Activated naive CD8-positive, alpha-beta T cell treated with anti-CD3 and anti-CD28 coated beads, Interleukin-2, amount 50 U/mL, for 24 hours (primary cell): Measurements from ENCODE around the gene C1QTNF3.
"Not testable (repeated sequence)": the region's sequence is repeated elsewhere in the genome, so short reads cannot be mapped to it uniquely, and the experiment has no call there.

ENCODE experiments used
- ATAC-seq: fragments of 150-1000 bp; cut with Tn5 transposase; one replicate; pipeline ENCODE4 v1.10.0; 2021
- DNase-seq: peaks from one replicate; pipeline ENCODE4 v3.0.0; 2021
- H3K27ac Mint-ChIP-seq: one replicate; pipeline ENCODE4 v1.8.0; 2021; ENCODE audit warnings: mild to moderate bottlenecking, mixed read lengths
- H3K27me3 Mint-ChIP-seq: one replicate; pipeline ENCODE4 v1.8.0; 2021; ENCODE audit warnings: mixed read lengths
- H3K36me3 Mint-ChIP-seq: one replicate; pipeline ENCODE4 v1.8.0; 2021; ENCODE audit warnings: low read depth, mixed read lengths
- H3K4me1 Mint-ChIP-seq: one replicate; pipeline ENCODE4 v1.8.0; 2021; ENCODE audit warnings: mixed read lengths
- H3K4me3 Mint-ChIP-seq: one replicate; pipeline ENCODE4 v1.8.0; 2021; ENCODE audit warnings: mild to moderate bottlenecking, moderate library complexity, mixed read lengths
- H3K9me3 Mint-ChIP-seq: one replicate; pipeline ENCODE4 v1.8.0; 2021; ENCODE audit warnings: mixed read lengths

The C1QTNF3 gene, protein sequence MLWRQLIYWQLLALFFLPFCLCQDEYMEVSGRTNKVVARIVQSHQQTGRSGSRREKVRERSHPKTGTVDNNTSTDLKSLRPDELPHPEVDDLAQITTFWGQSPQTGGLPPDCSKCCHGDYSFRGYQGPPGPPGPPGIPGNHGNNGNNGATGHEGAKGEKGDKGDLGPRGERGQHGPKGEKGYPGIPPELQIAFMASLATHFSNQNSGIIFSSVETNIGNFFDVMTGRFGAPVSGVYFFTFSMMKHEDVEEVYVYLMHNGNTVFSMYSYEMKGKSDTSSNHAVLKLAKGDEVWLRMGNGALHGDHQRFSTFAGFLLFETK

DNA sequence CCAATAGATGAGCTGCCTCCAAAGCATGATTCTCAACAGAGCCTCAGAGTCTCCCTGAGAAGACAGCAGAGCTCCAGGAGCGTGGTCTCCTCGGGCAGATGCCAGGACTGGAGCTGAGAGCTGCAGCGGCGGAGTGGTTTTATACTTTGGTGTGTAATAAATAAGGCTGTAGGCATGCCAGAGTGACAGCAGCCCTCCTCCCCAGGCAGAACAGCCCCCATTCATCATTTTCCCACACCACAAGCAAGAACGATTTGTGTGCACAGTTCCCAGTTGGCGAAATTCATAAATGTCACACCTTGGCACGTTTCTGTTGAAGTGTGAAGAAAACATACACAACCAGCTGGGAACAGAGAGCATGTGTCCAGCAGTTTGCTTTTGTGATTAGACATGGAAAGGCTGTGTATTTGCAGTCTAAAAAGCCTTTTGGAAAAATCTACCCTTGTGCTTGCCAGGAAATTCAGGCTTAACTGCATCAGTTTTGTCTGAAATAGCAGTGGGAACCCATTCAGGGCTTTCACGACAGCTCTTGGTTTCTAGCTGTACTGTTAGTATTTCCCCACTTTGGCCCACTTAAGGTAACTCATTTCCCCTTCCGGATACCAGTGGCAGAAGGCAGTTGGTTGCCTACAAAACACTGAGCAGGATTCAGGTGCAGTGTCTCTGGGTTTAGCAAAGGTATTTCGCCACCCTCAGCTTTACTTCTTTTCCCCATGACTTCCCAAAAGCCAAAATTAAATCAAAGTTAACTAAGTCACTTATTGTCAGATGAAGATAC, at the start of gene C1QTNF3:
C1QTNF3 (minus strand) TSS at position 115 of the 778 bp plus-strand sequence; CDS start at position 27, 88 bp downstream.
- Mint-ChIP-seq H3K4me1 (peaks cover 3% of the 10 kb centered on the region), H3K27ac (no peak within 1 kb of the TSS), H3K4me3 (no peak within 1 kb of the TSS), H3K36me3 (no peaks in the 10 kb centered on the region), H3K27me3 (no peaks in the 10 kb centered on the region), H3K9me3 (no peaks in the 10 kb centered on the region)
- DNase-seq (no peak), ATAC-seq (no peak)

DNA sequence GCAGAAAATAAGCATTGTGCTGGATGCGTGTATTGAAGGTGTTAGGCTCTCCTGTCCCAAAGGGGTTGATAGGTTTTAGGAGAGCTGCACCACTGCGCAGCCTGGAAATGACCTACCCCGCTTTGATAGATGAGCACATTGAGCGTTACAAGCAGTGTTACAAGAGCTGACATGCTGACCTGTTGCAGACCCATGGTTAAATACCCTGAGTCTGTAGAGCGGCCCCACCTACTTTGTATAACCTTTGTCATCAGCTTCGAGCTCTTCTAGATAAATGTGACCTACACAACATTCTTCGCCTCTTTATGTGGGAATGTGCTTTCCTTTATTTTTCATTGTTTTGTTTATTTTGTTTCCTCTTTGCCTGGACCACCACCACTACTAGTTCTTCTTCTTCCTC, 48.0 kb upstream of the C1QTNF3 start:
- not testable (repeated sequence) for H3K27me3 Mint-ChIP-seq, H3K36me3 Mint-ChIP-seq, ATAC-seq, DNase-seq, H3K9me3 Mint-ChIP-seq, H3K4me1 Mint-ChIP-seq, H3K4me3 Mint-ChIP-seq, H3K27ac Mint-ChIP-seq

DNA sequence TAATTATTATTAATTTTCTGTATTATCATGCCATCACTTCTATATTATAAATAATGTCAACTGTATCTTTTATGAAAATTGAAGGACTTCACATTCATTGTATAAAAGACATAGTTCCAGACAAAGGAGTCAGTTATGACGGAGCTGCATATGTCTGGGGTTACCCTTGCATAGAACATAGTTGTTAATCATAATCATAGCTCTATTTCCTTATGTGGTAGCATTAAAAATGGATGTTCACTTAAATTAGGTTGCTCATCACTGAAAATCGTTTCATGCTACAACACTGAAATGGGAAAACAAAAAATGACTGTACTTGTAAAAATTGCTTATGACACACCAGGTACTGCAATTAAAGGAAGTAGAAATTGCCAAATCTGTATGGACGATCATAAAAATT, 46.8 kb upstream of the C1QTNF3 start:
- not testable (repeated sequence) for DNase-seq, H3K4me1 Mint-ChIP-seq

DNA sequence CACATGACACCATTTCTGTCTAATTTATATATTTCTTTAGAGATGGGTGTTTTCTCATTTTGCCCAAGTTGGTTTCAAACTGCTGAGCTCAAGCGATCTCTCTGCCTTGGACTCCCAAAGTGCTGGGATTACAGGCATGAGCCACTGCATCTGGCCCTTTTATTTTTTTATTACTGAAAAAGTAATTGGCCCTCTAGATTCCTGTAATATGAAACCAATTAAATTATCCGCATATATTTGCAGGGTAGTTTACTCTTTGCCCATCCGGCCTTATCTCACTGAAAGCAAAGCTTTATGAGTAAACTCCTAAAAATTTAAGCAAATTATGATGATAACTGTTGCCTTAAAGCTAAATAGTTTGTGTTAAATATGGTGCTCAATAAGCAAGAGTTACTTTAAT, 44.7 kb upstream of the C1QTNF3 start:
- not testable (repeated sequence) for DNase-seq, H3K36me3 Mint-ChIP-seq, H3K4me1 Mint-ChIP-seq, H3K9me3 Mint-ChIP-seq, H3K4me3 Mint-ChIP-seq, H3K27ac Mint-ChIP-seq, ATAC-seq, H3K27me3 Mint-ChIP-seq

More for the DNA sequence above, 46.8 kb upstream of the C1QTNF3 start:
- H3K36me3 Mint-ChIP-seq, H3K9me3 Mint-ChIP-seq, H3K4me3 Mint-ChIP-seq, H3K27me3 Mint-ChIP-seq, ATAC-seq, H3K27ac Mint-ChIP-seq: not testable (repeated sequence)

DNA sequence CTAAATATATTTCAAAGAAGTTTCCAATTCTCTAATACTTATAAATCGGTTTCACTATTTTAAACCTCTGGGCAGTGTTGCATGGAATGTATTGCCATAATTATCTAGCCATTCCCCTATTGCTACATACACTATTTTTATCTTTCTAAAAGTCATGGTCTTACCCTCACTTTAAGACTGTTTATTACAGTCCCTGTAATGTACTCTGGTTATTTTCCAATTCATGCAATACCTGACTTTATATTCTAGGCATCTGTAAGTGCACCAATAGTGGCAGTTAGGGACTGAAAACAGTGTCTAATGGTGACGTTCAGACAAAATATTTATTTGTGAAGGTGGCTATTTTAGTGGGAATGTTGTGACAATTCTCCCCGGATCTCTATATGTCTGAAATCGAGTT, 40.9 kb upstream of the C1QTNF3 start:
- not testable (repeated sequence) for DNase-seq, H3K36me3 Mint-ChIP-seq, ATAC-seq, H3K27ac Mint-ChIP-seq, H3K4me3 Mint-ChIP-seq, H3K27me3 Mint-ChIP-seq, H3K4me1 Mint-ChIP-seq, H3K9me3 Mint-ChIP-seq

DNA sequence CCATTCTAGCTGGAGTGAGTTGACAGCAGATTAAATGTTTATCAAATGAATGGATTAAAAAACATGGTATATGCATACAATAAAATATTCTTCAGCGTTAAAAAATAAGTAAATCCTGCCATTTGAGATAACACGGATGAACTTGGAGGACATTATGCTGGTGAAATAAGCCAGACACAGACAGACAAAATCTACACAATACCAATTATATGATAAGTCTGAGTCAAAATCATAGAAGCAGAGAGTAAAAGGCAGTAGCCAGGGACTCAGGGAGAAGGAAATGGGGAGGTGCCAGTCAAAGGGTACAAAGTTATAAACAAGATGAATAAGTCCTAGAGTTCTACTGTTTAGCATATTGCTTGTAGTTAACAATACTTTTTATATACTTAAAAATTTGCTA, 36.5 kb upstream of the C1QTNF3 start:
- not testable (repeated sequence) for ATAC-seq, H3K9me3 Mint-ChIP-seq

DNA sequence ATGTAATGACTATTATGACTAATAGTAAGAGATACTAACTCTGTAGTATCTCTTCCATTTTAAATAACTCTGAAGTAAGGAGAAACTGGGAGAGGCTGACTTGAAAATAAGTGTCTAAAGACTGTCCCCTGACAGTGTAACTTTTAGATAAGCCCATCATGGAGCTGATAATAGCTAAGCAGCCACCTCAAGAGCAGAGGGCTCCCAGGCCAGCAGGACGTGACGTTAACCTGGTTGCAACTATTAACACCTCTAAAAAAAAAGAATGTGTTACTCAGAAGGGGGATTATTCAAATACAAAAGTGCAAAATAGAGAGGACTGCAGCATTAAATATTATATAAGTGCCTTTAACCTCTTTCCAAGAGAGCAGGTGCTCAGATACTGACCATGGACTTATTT, 34.6 kb upstream of the C1QTNF3 start:
- not testable (repeated sequence) for DNase-seq, H3K27me3 Mint-ChIP-seq, H3K4me1 Mint-ChIP-seq, ATAC-seq, H3K36me3 Mint-ChIP-seq, H3K27ac Mint-ChIP-seq, H3K9me3 Mint-ChIP-seq, H3K4me3 Mint-ChIP-seq

More for the DNA sequence above, 36.5 kb upstream of the C1QTNF3 start:
- DNase-seq, H3K4me1 Mint-ChIP-seq, H3K4me3 Mint-ChIP-seq, H3K36me3 Mint-ChIP-seq, H3K27ac Mint-ChIP-seq, H3K27me3 Mint-ChIP-seq: not testable (repeated sequence)

DNA sequence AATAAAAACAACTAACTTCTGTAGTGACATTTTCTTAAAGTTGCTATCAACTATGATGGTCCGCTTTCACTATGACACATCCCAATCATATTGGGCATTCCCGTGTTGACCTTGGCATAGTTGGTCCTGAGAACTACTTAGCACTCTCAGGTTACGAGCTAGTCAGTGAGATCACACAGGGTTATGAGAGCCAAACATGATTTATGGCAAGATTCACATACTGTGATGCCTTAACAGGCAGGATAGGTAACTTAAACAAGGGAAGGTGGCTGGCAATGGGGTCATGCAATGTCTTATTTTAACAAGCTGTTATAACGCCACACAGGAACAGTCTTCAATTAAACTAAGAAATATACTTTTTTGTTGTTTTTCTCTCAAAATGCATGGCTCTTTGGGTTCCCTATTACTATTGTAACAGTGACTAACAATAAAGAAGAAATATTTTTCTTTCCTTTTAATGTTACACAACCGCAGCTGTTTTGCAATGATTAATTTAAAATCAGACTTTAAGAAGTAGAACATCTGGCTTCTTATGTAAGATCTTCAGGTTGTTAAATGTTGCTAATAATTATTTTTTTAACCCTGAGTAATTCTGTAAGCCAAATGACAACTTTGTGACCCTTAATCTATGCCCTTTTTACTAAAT, 33.8 kb upstream of the C1QTNF3 start:
- not testable (repeated sequence) for H3K9me3 Mint-ChIP-seq, DNase-seq, H3K4me1 Mint-ChIP-seq, H3K4me3 Mint-ChIP-seq, H3K36me3 Mint-ChIP-seq, H3K27me3 Mint-ChIP-seq, H3K27ac Mint-ChIP-seq, ATAC-seq

DNA sequence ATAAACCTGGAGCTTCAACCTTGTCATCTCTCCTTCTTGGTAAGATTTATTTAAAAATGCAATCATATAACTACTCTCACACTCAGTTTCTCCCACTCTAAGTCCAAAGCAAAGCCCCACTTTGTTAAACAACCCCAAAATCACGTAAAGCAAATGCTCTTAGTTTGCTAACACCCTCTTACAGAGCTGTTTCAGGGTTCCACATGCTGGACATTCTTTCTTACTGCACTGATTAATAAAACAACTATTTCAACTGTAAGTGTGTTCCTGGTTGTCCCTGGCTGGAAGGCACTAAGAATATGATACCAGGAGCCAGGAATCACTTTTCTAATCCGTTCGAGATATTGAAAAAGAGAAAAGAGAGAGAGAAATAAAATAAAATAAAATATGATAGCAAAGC, 31.5 kb upstream of the C1QTNF3 start:
- H3K4me3 Mint-ChIP-seq, DNase-seq, H3K27me3 Mint-ChIP-seq, H3K36me3 Mint-ChIP-seq, ATAC-seq, H3K27ac Mint-ChIP-seq, H3K9me3 Mint-ChIP-seq, H3K4me1 Mint-ChIP-seq: not testable (repeated sequence)

DNA sequence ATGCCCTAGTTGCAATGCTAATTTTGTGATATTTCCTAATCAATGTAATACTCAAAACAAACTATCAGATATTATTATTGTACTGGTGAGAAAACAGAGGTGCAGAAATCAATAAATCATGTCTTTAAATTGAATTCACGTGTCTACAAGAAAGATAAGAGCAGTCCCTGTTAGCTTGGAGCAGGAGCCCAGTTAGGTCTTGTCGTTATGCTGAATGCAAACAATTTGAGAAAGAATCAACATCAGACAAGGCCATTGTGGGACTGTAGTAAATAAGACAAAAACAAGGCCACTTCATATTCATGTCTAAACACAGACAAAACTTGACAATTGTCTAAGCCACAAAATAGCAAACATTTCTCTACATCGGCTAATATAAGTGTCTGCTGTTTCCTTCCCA, 31.1 kb upstream of the C1QTNF3 start:
- H3K27ac Mint-ChIP-seq, H3K4me1 Mint-ChIP-seq, H3K36me3 Mint-ChIP-seq, H3K9me3 Mint-ChIP-seq, H3K27me3 Mint-ChIP-seq, DNase-seq, H3K4me3 Mint-ChIP-seq, ATAC-seq: not testable (repeated sequence)

DNA sequence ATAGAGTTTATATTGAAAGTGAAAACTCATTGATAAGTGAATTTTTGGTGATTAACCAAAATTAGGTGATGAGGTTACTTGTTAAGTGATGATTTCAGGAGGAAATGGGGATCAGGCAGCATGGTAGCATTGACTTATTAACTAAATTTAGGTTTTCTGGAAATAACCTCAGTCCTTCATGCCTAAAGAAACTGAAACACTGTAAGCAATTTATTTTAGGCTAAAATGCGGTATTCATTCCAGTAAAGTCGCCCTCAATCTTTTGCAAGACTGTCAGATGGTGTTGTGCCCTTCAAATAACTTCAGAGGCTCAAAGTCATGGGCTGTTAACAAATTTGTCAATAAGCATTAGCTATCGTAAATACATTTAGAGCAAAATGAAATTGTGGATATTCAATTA, 27.6 kb upstream of the C1QTNF3 start:
- H3K9me3 Mint-ChIP-seq, H3K27ac Mint-ChIP-seq, DNase-seq, H3K27me3 Mint-ChIP-seq, ATAC-seq, H3K4me3 Mint-ChIP-seq, H3K4me1 Mint-ChIP-seq: not testable (repeated sequence)
- peaks cover 12% of the 10 kb centered on the region for H3K36me3 Mint-ChIP-seq

DNA sequence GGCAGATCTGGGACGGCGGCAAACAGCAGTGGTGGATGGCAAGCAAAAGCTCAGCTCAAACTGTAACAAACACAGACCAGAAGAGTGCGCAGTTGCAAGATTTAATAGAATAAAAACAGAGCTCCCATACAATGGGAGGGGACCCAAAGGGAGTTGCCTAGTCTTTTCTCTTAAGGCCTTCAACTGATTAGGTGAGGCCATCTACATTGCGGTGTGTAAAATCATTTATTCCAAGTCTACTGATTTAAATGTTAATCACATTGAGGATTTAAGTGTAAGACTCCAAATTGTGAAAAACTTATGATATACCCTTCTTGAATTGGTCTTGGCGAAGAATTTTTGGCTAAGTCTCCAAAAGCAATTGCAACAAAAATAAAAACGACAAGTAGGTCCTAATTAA, 21.6 kb upstream of the C1QTNF3 start:
- no peak for DNase-seq

DNA sequence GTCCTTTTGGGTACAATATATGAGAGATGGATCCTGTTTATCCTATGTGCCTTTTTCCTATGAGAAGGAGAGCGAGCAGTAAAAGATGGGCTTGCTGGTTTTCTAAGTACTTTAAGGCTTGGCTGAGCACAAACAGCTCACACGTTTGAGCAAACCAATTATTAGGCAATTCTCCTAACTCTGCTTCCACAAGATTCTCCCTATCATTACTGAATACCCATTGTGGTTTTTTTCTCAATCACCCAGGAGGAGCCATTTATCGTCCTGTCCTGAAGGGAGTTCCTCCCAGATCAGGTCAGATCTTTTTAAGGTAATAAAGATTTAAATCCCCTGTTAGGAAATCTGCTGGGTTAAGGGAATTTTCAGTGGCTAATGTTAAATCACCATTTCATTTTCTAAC, 19.4 kb upstream of the C1QTNF3 start:
- Mint-ChIP-seq H3K36me3 (peaks cover 28% of the 10 kb centered on the region), H3K4me1 (no peaks in the 10 kb centered on the region), H3K27ac (no peak overlapping the region), H3K27me3 (no peaks in the 10 kb centered on the region), H3K9me3 (no peaks in the 10 kb centered on the region), H3K4me3 (no peak overlapping the region)
- DNase-seq (no peak), ATAC-seq (no peak)

More for the DNA sequence above, 21.6 kb upstream of the C1QTNF3 start:
- Mint-ChIP-seq H3K9me3 (no peaks in the 10 kb centered on the region), H3K36me3 (peaks cover 26% of the 10 kb centered on the region), H3K27me3 (no peaks in the 10 kb centered on the region), H3K4me3 (no peak overlapping the region), H3K4me1 (no peaks in the 10 kb centered on the region), H3K27ac (no peak overlapping the region)
- no peak for ATAC-seq

DNA sequence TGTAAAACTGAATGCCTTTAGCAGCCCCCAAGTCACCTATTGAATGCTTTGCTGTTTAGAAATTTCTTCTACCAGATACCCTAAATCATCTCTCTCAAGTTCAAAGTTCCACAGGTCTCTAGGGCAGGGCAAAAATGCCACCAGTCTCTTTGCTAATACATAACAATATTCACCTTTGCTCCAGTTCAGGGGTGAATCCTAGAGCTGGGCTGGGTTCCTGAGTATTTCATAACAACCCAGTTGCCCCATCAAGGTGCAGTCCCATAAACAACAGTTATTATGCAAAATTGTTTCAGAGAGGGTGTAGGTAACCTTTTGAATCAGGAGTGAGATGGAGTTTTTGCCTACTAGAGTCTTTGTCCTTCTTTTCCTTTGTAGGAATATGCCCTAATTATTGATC, 19.0 kb upstream of the C1QTNF3 start:
- Mint-ChIP-seq H3K27me3 (no peaks in the 10 kb centered on the region), H3K9me3 (no peaks in the 10 kb centered on the region), H3K4me1 (peaks cover 2% of the 10 kb centered on the region), H3K4me3 (no peak overlapping the region), H3K27ac (no peak overlapping the region), H3K36me3 (peaks cover 25% of the 10 kb centered on the region)
- ATAC-seq: no peak
- no peak for DNase-seq

DNA sequence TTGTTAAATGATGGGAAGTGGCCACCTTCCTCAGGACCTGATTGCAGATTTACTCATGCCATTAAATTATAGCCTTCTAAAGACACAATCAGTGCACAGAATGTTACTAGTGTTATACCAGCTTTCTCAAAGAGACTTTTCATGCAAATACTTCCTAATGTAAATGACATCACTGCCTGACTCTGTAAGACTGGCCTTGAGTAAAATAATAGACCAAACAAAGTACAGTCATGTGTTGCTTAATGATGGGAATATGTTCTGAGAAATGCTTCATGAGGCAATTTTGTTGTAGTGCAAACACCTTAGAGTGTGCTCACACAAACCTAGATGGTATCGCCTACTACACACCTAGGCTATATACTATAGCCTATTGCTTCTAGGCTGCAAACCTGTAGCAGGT, 17.0 kb upstream of the C1QTNF3 start:
- Mint-ChIP-seq H3K27me3 (no peaks in the 10 kb centered on the region), H3K4me1 (peaks cover 2% of the 10 kb centered on the region), H3K27ac (no peak overlapping the region), H3K4me3 (no peak overlapping the region), H3K9me3 (no peaks in the 10 kb centered on the region), H3K36me3 (peaks cover 11% of the 10 kb centered on the region)
- DNase-seq (no peak), ATAC-seq (no peak)
